T-helper 1 cell (primary cell): ENCODE results near the gene BBS9.

Source experiments
- DNase-seq, 5 donors: peaks; one replicate each; pipeline ENCODE4 v3.0.0-alpha.2; 2012 to 2020

BBS9 gene

DNA sequence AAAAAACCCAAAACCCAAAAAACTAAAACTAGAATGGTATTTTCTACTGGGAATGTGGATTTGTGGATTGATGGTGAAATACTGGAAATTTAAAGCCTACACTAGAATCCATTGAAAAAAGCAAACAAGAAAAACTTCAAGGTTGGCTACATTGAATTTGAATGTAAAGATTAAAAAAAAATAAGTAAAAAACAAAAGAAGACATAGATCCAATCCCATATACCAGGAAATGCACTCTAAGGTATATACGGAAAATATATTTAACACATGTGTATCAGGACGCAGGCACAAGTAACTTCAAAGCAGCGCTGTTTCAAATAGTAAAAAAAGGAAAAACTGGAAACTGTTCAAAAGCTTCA is 754 bp upstream of the BBS9 start:
- DNase-seq: no peak

DNA sequence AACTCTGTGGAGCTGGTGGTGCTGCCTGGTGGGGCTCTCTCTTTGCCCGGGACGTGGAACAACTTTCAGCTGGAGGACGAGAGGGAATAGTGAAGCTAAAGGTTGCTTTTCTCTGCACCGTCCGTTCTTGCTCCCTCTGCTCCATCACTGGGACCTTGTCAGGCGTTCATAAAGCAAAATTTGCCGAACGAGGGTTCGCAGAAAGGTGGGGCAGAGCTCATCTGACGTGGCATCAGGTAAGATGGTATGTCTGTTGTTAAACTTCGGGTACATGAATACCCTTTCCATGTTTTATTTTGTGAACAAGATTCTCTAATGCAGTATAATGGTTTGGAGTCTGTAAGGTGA is 416 bp downstream of the BBS9 start:
- DNase-seq: peak in 1 of 5 donors; percentile 2

DNA sequence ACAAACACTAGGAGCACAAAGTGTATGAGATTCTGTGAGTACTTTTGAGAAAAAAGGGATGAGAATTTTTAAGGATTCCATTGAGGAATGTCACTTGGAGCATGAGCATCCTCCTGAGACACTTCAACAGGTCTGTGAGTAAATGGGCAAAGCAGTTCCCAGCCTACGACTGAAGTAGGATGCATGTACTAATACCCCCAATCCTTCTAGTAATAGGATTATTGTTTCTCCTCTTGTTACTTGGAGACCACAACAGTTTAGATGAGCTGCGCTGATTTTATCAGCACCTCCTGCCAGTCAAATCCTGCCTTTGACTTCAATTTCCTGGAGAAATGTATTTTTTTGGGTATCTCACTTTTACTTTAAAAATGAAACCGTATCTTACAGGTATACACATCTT is 820 bp downstream of the BBS9 start:
- DNase-seq: peak in 1 of 5 donors; percentile 35

DNA sequence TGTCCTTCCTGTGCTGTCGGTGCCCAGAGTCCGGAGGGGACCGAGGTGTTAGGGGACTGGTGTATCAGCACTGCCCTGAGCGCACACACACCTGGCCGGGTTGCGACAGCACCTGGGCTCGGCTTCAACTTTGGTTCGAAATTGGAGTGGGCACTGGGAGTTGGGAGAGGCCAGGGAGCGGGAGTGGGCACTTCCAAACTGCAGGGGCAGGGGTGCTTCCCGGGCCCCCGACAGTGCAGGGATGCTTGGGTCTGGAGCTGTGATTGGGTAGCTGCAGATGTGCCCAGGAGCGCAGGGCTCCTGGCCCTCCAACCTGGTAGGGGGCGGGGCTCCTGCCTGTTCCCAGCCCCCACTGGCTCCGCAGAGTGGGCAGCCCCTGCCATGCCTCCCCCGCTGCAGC is 7.7 kb downstream of the BBS9 start:
- no peak for DNase-seq

DNA sequence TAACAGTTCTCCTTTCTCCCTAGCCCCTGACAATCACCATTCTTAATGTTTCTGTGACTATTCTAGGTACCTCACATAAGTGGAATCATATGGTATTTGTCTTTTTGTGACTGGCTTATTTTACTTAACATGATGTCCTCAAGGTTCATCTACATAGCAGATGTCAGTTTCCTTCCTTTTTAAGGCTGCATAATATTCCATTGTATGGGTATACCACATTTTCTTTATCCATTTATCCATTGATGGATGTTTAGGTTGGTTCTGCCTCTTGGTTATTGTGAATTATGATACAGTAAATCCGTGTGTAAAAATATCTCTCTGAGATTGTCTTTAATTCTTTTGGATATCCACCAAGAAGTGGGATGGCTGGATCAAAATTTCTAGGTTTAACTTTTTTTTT is 13.2 kb downstream of the BBS9 start:
- DNase-seq: no peak

DNA sequence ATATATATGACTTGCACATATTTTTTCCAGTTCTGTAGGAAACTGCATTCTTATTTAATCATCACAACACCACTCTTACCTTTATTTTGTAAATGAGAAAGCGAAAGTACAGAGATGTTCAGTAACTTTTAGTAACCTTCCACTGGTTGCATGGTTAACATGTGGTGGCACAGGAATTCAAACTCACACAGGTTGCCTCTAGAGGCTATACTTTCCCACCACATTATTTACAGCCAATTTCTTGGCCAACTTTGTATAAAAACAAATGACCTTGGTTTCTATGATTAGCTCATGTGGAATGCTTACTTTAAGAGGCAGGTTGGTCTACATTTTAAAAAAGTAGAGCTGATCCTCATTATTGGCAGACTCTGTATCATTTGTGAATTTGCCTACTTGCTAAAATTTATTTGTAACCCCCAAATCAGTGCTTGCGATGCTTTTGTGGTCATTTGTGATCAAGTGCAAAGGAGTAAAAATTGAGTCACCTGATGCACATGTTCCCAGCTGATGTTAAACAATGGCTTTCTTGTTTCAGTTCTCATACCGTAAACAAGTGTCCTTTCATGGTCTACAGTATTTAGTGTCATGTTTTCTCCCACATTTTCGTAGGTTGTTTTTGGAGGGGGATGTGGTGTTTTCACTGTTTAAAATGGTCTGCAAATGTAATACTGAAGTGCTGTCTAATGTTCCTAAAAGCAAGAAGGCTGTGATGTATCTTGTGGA is 14.8 kb downstream of the BBS9 start:
- no peak for DNase-seq

DNA sequence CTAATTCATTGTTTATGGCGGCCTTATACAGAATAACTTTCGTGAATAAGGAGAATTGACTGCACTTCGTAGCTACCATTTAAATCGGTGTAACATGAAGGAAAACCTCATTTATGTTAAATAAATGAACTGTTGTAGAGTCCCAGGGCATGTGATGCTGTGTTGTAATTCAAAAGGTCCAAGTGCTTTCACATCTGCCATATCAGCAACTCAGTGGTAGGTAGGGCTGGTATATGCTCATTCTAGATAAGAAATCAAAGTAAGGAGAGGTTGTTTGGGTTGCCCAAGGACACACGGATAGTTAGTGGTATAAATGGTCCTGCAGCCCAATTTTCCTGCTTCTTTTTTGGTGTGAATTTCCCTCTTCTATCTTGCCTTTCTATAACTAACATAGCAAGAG is 15.8 kb downstream of the BBS9 start:
- DNase-seq: no peak

DNA sequence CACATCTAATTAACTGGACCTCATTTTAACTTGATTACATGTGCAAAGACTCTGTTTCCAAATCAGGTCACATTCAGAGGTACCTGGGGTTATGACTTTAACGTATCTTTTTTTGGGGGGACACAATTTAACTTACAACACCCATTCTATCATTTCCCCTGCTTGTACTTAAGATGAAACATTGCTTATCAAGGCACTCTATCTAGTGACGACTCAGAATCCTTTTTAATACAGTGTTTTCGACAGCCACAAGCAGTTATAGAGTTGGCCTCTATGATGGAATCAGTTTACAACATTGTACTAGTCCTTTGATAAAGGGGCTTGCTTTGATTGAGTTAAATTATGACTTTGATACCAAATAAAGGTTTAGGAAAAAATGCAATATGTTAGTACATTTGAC is 22.7 kb downstream of the BBS9 start:
- DNase-seq: no peak

DNA sequence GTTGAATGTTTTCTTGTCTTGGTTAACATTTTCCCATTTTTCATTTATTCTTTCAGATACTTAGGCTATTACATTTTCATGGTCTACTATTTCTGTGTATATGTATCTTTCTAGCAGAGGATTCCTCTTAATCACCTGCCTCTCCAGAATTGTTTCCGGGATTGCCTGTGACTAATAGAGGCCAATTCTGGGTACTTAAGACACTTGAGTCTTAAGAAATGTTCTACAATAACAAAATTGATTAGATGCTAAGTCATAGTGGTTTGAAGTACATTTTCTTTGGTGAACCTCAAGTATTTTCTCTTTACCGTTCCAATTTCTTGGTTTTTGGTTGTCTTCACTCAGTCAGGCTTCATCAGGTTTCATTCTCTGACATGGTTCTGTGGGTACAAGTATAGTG is 26.4 kb downstream of the BBS9 start:
- DNase-seq: no peak

DNA sequence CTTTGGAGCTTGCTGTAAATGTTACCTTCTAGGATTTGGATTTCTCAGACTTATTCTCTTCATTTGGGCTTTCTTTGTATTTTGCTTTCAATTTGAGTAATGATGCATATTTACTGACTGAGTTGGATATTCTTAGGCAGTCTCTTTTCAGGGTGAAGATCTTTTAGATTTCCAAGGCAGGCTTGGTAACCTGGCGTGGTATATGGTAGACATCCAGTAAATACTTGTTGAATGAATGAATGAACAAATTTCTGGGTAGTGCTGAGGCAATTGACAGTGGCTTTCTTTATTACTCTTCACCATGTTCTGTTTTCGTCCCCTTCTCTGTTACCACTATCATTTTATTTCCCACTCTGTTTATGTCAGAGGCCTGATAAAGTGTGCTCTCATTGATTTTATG is 27.1 kb downstream of the BBS9 start:
- DNase-seq: no peak

DNA sequence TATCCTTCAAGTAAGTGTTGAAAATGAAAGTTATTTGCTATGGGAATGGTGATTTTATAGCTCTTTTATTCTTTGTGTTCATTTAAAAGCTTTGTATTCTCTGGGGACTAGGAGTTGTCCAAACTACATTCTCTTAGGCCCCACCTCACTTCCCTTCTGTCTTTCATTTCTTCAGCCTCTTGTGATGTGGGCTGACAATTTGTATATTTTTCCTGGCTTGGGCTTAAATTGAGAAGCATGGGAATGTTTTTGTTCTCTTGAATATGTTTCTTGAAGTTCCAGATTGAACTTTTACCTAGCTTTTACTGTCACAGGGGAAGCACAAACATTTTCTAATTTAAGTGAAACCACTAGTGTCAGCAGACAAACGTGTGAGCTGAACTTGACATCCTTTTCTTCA is 27.9 kb downstream of the BBS9 start:
- no peak for DNase-seq

DNA sequence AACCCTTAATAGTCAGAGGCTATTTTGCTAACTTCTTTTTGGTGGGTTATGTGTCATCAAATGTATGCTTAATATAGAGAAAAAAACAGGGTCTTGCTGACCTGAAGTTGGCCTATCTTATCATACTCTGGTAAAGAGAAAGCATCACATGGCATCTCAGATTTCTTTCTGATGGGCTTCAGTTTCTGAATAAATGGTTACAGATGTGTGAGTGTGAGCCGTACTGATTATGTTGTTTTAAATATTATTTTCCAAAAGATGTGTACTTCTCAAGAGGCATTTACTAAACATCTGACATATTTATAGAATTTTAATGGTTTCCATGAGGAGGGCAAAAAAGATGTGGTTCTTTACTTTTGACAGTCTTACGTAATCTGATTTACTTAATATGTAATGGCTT is 28.4 kb downstream of the BBS9 start:
- no peak for DNase-seq

DNA sequence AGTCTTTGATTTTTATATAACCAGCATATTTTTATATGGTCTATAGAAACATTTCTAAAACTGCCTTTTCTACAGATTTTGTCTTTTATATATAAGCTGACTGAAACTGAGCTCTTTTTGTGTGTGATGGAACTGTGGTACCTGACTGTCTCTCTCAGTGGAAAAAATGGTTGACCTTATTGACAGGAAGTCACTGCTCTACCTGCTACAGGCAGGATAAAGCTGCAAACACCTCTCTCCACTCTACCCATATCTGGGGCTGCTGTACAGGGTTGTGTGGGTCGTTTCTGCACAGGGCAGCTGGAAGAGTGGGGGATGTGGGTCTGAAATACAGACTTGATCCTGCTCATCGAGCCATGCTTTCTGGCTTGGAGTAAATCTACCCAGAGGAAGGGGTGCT is 48.5 kb downstream of the BBS9 start:
- DNase-seq: no peak

DNA sequence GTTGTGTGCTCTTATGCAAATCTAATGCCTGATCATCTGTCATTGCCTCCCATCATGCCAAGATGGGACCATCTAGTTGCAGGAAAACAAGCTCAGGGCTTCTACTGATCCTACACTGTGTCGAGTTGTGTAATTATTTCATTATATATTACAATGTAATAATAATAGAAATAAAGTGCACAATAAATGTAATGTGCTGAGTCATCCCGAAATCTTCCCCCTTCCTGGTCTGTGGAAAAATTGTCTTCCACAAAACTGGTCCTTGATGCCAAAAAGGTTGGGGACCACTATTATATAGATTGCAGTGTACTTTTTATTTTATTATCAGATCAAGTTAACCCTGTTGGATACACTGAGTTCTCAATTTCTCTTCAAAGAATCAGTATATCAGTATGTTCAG is 50.2 kb downstream of the BBS9 start:
- no peak for DNase-seq

DNA sequence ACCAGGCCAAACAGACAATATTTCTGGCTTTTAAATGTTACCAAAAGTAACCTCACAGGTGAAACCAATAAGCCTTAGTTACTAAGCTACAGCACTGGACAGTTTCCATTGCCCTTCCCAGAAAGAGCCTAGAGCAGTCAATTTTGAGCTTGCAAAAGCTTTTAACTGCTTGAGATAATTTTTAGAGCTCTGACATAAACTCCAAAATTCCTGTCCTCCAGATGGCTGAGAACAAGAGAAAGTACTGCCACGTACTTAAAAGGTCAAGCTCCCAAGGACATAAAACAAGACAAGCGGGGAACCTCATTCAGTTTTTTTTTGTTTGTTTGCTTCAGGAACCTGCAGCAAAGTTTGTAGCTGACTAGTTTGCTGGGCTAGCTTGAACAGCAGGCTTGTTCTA is 54.1 kb downstream of the BBS9 start:
- no peak for DNase-seq

DNA sequence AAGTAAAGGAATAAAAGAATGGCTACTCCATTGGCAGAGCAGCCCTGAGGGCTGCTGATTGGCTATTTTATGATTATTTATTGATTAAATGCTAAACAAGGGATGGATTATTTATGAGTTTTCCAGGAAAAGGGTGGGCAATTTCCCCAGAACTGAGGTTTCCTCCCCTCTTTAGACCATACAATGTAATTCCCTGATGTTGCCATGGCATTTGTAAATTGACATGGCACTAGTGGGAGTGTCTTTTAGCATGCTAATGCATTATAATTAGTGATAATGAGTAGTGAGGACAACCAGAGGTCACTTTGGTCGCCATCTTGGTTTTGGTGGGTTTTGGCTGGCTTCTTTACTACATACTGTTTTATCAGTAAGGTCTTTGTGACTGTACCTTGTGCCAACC is 55.5 kb downstream of the BBS9 start:
- no peak for DNase-seq

DNA sequence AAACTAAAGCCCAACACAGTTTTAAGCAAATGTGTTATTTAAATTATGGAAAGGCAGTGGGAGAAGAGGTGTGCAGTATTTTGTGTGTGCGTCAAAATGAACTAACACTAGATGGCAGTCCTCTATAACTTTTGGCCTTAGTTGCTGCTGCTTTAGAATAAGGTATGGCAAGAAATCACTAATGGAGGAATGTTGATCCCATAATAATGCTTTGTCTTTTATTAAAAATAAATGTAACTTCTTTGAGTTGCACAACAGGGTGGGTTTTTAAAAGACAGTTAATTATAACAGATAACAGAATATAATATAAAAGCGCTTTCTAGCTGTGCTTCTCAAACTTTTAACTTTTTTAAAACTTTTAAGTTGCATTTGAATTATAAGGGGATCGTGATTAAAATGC is 56.4 kb downstream of the BBS9 start:
- DNase-seq: peak in 1 of 5 donors; percentile 8

DNA sequence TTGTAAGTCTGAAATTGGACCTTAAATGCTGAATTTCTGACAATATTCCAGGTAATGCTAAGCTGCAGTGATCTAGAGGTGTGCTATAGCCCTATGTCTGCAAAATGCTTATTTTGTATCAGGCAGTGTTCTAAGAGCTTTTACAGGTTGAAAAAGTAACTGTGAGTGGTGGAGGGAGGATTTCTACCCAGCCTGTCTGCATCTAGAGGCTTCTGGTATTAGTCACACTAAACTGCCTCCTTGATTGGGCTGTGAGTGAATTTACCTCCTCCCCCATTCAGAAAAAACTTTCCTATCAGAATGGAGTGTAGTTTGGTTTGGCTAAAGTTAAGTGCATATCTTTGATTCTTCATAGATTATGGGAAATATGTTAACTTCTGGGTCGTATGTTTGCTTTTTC is 56.8 kb downstream of the BBS9 start:
- no peak for DNase-seq

DNA sequence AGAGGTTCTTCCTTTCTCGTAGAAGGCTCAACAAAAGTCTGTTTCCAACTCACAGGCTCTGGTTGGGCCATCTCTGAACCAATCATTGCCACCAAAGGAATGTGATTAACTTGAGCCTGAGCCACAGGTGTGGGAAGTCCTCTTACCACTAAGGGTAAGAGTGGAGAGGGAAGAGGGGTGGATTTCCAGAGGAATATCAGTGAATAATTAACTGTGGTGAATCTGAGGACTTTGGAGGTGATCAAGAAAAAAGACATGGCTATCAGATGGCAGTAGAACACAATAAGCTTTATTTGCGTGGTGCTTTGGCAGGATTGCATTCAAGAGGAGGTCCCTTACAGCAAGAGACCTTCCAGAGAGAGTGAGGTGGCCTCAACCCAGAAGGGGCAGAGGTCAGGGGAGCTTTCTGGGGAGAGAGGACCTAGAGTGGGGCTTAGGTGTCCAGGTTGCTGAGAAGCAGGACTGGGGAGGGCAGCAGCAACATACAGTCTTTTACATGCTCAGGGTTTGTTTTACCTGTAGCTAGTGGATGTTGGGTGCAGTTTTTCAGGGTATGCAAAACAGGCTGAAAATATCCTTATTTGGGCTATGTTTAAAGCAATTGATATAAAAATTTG is 61.4 kb downstream of the BBS9 start:
- DNase-seq: no peak

DNA sequence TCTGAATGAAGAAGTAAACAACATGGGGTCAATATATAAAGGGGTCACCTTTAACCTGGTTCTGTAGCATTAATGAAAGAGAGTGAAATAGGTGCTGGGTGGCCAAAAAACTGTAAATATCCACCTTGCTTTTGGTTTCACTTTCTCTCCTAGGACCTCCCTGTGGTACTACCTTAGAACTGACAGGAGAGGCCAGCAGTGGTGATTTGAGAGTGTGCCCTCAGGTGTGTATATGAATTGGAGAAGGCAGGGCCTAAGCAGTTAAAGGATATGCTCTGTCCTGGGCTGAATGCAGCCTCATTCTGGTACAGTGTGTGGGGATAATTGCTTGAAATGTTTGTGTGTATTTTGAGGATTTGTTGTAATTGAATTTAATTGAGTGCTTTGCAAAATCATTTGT is 62.0 kb downstream of the BBS9 start:
- peak in 1 of 5 donors; percentile 5 for DNase-seq

DNA sequence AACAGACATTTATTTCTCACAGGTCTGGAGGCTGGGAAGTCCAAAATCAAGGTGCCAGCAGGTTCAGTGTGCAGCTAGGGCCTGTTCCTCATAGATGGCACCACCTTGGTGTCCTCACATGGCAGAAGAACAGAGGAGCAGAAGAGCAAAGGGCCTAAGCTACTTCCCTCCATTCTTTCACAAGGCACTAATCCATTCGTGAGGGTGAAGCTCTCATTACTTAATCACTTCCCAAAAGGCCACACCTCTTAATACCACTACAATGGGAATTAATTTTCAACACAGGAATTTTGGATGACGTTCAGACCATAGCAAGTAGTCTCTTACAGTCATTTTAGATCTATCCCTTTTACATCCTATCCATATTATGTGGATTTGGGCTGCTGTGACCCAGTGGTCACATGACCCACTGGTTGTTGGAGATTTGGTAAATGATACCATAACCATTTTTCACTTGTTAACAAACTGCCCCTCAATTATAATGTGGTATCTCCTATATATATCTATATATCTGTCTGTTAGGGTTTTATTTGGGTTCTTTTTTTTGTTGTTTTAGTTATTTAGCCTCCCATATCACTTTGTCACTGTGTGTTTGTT is 63.4 kb downstream of the BBS9 start:
- DNase-seq: no peak

DNA sequence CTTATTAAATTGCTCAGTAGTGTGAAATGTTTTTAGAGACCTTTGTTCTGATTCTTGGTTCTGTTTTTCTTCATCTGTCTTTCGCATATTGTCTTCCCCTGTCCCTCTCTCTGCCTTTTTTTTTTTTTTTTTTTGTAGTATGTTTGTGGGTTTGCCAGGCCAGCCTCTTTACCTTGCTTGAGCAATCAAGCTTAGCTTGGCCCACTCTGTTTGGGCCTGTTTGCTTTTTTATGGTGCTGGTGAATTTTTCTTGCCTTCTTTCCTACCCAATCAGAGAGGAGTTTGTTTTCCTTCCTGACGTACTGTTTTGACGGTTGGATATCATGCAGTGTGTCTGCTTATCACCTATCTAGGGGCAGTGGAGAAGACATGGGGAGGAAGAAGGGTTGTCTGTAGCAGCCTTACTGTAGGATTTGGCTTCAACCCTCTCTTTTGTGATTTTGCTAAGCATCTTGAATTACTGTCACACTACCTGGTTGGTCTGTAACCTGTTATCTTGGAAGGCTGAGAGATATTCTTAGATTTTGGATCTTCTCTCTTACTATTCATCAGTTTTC is 64.0 kb downstream of the BBS9 start:
- DNase-seq: no peak

DNA sequence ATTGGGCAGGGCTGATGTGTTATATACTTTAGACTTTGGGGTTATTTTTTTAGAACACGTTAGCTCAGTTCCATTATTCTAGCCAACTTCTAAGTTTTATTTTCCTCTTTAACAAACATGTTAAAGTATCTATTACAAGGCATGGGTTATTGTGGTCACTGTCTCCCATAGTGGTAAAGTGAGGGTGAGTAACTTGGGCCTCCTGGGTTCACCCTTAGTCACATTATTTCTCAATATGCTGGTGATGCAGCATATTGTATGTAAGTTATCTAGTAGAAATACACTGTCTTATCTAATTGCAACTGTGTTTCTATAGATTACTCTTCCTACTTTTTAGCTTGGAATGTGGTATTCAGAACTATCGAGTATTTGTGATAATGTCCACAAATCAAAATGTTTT is 65.9 kb downstream of the BBS9 start:
- no peak for DNase-seq

DNA sequence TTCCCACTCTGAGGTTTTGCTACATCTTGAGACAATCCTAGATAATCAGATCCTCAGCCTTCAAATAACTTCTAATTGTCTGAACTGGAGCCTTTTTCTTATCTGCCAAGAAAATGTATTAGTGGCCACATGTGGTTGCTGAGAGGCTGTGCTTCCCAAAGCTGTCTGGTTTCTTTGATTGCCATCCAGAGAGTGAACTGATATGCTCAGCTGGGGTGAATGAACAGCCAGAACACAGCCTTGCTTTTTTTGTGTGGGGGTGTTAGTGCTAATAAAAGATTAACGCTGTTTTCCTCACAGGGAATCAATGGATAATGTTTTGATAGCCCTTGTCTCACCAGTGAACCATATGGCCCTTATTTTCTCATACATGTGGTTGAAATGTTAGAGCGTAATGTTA is 66.9 kb downstream of the BBS9 start:
- DNase-seq: no peak

DNA sequence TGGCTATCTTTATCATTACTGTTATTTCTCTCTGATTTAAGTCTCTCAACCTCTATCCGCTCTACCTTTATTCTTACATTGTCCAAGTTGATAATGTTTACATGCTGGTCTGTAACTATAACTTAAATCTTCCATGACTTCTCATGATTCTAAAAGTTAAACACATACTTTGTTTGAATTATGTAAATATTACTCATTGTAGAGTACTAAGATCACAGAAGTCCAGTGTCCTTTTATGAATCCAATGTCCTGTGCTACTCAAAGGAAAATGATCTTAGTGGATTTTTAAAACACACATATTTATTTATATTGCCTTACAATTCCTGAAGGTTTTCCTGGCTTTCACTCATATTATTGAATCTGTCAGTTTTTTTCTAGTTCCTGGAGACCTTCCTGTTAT is 70.9 kb downstream of the BBS9 start:
- no peak for DNase-seq
